Measurements from ENCODE around the gene SLC9C2. TPM values are rescaled to one million over a fixed set of nuclear protein-coding genes. Genes with fewer than 3 reads are reported as not detected.

Gene SLC9C2
- total RNA-seq, 4 donors from 2014 or later = 0.56 TPM; not detected in 3

GRCh38 chr1:173506437-173506836 lies 96.4 kb downstream of the SLC9C2 start:
- ATAC-seq (ENCODE audit: low FRiP score) (no peak), DNase-seq (ENCODE audit: low spot score) (no peak)
- TF ChIP-seq, protein P1, sequence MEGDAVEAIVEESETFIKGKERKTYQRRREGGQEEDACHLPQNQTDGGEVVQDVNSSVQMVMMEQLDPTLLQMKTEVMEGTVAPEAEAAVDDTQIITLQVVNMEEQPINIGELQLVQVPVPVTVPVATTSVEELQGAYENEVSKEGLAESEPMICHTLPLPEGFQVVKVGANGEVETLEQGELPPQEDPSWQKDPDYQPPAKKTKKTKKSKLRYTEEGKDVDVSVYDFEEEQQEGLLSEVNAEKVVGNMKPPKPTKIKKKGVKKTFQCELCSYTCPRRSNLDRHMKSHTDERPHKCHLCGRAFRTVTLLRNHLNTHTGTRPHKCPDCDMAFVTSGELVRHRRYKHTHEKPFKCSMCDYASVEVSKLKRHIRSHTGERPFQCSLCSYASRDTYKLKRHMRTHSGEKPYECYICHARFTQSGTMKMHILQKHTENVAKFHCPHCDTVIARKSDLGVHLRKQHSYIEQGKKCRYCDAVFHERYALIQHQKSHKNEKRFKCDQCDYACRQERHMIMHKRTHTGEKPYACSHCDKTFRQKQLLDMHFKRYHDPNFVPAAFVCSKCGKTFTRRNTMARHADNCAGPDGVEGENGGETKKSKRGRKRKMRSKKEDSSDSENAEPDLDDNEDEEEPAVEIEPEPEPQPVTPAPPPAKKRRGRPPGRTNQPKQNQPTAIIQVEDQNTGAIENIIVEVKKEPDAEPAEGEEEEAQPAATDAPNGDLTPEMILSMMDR (IDR thresholded peaks at IDR 0.05) = no peak

DNA sequence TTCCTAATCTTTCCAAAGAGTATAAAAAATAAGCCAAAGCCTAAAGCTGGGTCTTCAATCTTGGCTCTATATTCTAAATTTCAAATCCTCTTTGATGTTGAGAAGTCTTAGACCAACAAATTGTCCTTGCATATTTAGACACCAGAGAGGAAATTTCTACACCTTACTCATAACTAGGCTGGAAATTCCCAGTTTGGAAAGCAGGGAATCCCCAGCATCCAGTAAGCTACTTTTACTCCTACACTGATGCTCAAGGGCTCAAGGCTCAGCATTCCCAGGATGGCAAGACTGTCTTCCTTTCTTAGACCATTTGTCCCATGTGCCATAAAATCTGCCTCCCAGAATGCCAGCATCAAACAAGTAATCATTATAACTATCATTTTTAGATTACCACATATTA lies 97.5 kb downstream of the SLC9C2 start:
- DNase-seq (ENCODE audit: low spot score) (no peak), ATAC-seq (ENCODE audit: low FRiP score) (no peak)
- TF ChIP-seq, protein P1 (IDR thresholded peaks at IDR 0.05) = no peak

GRCh38 chr1:173504268-173504667 lies 98.6 kb downstream of the SLC9C2 start:
- TF ChIP-seq, protein P1 (IDR thresholded peaks at IDR 0.05) = no peak
- ATAC-seq (ENCODE audit: low FRiP score) = no peak

GRCh38 chr1:173503391-173503790 lies 99.5 kb downstream of the SLC9C2 start:
- ATAC-seq (ENCODE audit: low FRiP score) (no peak), DNase-seq (ENCODE audit: low spot score) (no peak)
- TF ChIP-seq, protein P1 (IDR thresholded peaks at IDR 0.05) = no peak

More at GRCh38 chr1:173504268-173504667, 98.6 kb downstream of the SLC9C2 start:
- DNase-seq (ENCODE audit: low spot score) = no peak

GRCh38 chr1:173502104-173502503 lies 100.8 kb downstream of the SLC9C2 start:
- DNase-seq (ENCODE audit: low spot score) (no peak), ATAC-seq (ENCODE audit: low FRiP score) (no peak)
- TF ChIP-seq, protein P1 (IDR thresholded peaks at IDR 0.05) = no peak

GRCh38 chr1:173499729-173500128 lies 103.1 kb downstream of the SLC9C2 start:
- TF ChIP-seq, protein P1 (IDR thresholded peaks at IDR 0.05) = no peak
- no peak for ATAC-seq (ENCODE audit: low FRiP score)
- no peak for DNase-seq (ENCODE audit: low spot score)

DNA sequence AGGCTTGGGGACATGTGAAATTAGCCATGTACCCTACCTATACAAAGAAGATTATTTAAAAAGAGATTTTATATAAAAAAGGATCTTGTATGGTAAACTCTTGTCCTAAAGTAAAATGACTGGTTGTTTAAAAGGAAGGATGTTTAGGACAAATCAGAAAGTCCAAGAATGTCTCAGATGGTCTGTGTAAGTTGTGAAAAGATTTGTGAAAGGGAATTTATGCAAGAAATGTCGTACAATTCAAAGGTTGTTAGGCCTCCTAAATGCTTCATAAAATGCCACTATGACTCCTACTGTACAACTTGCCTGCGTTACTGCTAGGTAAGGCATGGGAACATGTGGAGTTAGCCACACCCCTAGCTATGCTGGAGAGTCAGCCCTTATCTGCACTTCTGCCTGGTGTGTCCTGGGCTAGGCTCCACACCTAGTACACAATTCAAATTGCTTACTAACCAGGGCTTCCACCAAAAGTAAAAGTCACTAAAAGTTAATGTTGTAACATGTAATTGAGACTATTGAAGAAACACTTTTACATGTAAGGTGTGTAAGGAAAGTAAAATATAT lies 106.0 kb downstream of the SLC9C2 start:
- DNase-seq (ENCODE audit: low spot score) (no peak), ATAC-seq (ENCODE audit: low FRiP score) (no peak)
- TF ChIP-seq, protein P1 (IDR thresholded peaks at IDR 0.05) = no peak
